ENCODE results near the gene TANGO6.

DNA sequence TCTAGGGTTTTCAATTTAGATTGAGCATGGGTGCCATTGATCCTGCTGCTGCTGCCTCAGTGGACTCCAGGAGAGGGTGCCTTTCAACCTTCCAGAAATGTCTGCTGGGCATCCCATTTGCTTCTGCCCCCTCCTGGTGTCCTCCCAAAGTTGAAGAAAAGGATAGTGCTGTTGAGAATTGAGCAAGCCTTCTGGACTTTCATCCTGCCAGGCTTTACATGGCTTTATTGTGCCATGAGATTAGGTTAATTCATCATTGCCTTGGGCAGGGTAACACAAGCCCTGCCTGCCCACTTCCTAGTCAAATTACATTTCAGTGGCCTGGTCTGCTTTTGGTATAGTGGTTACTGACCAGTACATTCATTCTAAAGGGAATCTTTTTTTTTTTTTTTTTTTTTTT lies 17.9 kb upstream of the TANGO6 start:
- TF ChIP-seq, protein P1, sequence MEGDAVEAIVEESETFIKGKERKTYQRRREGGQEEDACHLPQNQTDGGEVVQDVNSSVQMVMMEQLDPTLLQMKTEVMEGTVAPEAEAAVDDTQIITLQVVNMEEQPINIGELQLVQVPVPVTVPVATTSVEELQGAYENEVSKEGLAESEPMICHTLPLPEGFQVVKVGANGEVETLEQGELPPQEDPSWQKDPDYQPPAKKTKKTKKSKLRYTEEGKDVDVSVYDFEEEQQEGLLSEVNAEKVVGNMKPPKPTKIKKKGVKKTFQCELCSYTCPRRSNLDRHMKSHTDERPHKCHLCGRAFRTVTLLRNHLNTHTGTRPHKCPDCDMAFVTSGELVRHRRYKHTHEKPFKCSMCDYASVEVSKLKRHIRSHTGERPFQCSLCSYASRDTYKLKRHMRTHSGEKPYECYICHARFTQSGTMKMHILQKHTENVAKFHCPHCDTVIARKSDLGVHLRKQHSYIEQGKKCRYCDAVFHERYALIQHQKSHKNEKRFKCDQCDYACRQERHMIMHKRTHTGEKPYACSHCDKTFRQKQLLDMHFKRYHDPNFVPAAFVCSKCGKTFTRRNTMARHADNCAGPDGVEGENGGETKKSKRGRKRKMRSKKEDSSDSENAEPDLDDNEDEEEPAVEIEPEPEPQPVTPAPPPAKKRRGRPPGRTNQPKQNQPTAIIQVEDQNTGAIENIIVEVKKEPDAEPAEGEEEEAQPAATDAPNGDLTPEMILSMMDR (IDR thresholded peaks at IDR 0.05), result no peak
- TF ChIP-seq ZFX (IDR thresholded peaks at IDR 0.05; ENCODE audit: borderline replicate concordance), result no peak
